Stimulated activated CD4-positive, alpha-beta T cell treated with anti-CD3 and anti-CD28 coated beads, Interleukin-2, amount 100 ng/mL, for 4 hours (primary cell): Measurements from ENCODE around the gene PGBD1.
"Not testable (repeated sequence)": the region's sequence is repeated elsewhere in the genome, so short reads cannot be mapped to it uniquely, and the experiment has no call there.

Experiments
- DNase-seq: peaks from one replicate; pipeline ENCODE4 v3.0.0-alpha.2; 2020; ENCODE audit warnings: low read depth

Gene PGBD1

GRCh38 chr6:28267695-28268059, 13.7 kb upstream of the PGBD1 start:
- no peak for DNase-seq

GRCh38 chr6:28269492-28269891, 11.9 kb upstream of the PGBD1 start:
- DNase-seq = no peak

GRCh38 chr6:28274888-28275287, 6.5 kb upstream of the PGBD1 start:
- DNase-seq = no peak

GRCh38 chr6:28277746-28278145, 3.6 kb upstream of the PGBD1 start:
- no peak for DNase-seq

GRCh38 chr6:28280595-28281287, 631 bp upstream of the PGBD1 start:
- no peak for DNase-seq

- DNase-seq = no peak
Observed at GRCh38 chr6:28282926-28283325, 1.6 kb downstream of the PGBD1 start.

- no peak for DNase-seq
Observed at GRCh38 chr6:28291573-28291972, 10.2 kb downstream of the PGBD1 start.

GRCh38 chr6:28295326-28295725, 14.0 kb downstream of the PGBD1 start:
- no peak for DNase-seq

GRCh38 chr6:28296520-28297060, 15.2 kb downstream of the PGBD1 start:
- DNase-seq = no peak

GRCh38 chr6:28303570-28303969, 22.2 kb downstream of the PGBD1 start:
- no peak for DNase-seq

GRCh38 chr6:28306363-28306762, 25.0 kb downstream of the PGBD1 start:
- not testable (repeated sequence) for DNase-seq

- no peak for DNase-seq
Observed at GRCh38 chr6:28311139-28311823, 29.9 kb downstream of the PGBD1 start.

GRCh38 chr6:28312939-28313338, 31.6 kb downstream of the PGBD1 start:
- DNase-seq = no peak

- no peak for DNase-seq
Observed at GRCh38 chr6:28315628-28316027, 34.3 kb downstream of the PGBD1 start.

- not testable (repeated sequence) for DNase-seq
Observed at GRCh38 chr6:28317866-28318265, 36.5 kb downstream of the PGBD1 start.

- no peak for DNase-seq
Observed at GRCh38 chr6:28322661-28323060, 41.3 kb downstream of the PGBD1 start.

GRCh38 chr6:28323813-28324424, 42.5 kb downstream of the PGBD1 start:
- no peak for DNase-seq

- DNase-seq = no peak
Observed at GRCh38 chr6:28326371-28326948, 45.1 kb downstream of the PGBD1 start.

GRCh38 chr6:28330041-28330440, 48.7 kb downstream of the PGBD1 start:
- DNase-seq = no peak

GRCh38 chr6:28333047-28333446, 51.7 kb downstream of the PGBD1 start:
- DNase-seq = no peak

- DNase-seq = no peak
Observed at GRCh38 chr6:28333599-28334018, 52.2 kb downstream of the PGBD1 start.

GRCh38 chr6:28334286-28335039, 53.1 kb downstream of the PGBD1 start:
- DNase-seq = no peak
